HCT116 (cell line): Measurements from ENCODE around the gene HGFAC. TPM values are rescaled to one million over a fixed set of nuclear protein-coding genes. Genes with fewer than 3 reads are reported as not detected.

Experiments used
- ATAC-seq: fragments of 200-7000 bp; cut with Tn5 transposase; 2 replicates; pipeline ENCODE4 v1.9.1; 2020; ENCODE audit warnings: mild to moderate bottlenecking, moderate library complexity
- BruUV-seq: library from RNA; stranded (reverse); fragments of 400-500 nt; replicated peaks from 2 replicates; lab custom pipeline; 2021; lab: Mats Ljungman, UMichigan
- CTCF ChIA-PET: fragments of 300-600 bp; sonication (Branson Sonifier 250); formaldehyde crosslinking; loops from one replicate; lab custom pipeline; 2021; ENCODE audit warnings: antibody characterized with exemption; lab: Charles Lee
- POLR2A ChIA-PET: fragments of 300-600, 350-600 bp; sonication (Branson Sonifier 250); formaldehyde crosslinking; loops from one replicate; lab custom pipeline; 2021; ENCODE audit warnings: antibody characterized with exemption; lab: Charles Lee
- RAD21 ChIA-PET, 2 experiments: fragments of 300-600 bp; sonication (Branson Sonifier 250); formaldehyde crosslinking; loops; one replicate each; lab custom pipeline; 2023; ENCODE audit warnings: low total read pairs in 2 of 2; ENCODE audit not compliant: uncharacterized antibody in 2 of 2, unreplicated experiment in 2 of 2, low non-redundant PET in 1 of 2; lab: Charles Lee
- DNase-seq: peaks from one replicate; pipeline ENCODE4 v3.0.0-alpha.2; 2010; ENCODE audit warnings: low read depth, low spot score
- H2AFZ ChIP-seq: fragments of 200-600 bp; shearing (Covaris generic), sonication (generic); 2 replicates; pipeline ENCODE4 v1.6.1; 2017; ENCODE audit warnings: low read depth, mixed run types, mixed read lengths, antibody characterized with exemption, low read length; ENCODE audit not compliant: poor library complexity, severe bottlenecking
- H3K27ac ChIP-seq: 2 replicates; pipeline ENCODE4 v1.5.1; 2012; ENCODE audit warnings: low read depth, low read length
- H3K27me3 ChIP-seq: fragments of 200-600 bp; sonication (generic); 2 replicates; pipeline ENCODE4 v1.6.1; 2016; ENCODE audit warnings: mixed run types, low read length, mixed read lengths; ENCODE audit not compliant: insufficient read depth
- H3K36me3 ChIP-seq, 2 experiments: fragments of 200-500 bp in 1 of 2; fragments of 200-600 bp in 1 of 2; sonication (Bioruptor generic) in 1 of 2; sonication (generic) in 1 of 2; 2 replicates each; pipeline versions ENCODE4 v1.5.1 to v1.6.1; 2014 to 2016; ENCODE audit warnings: low read length in 2 of 2, inconsistent platforms in 1 of 2, mixed read lengths in 1 of 2, mixed run types in 1 of 2; ENCODE audit not compliant: insufficient read depth in 2 of 2, control insufficient read depth in 1 of 2
- H3K4me1 ChIP-seq, 2 experiments: fragments of 200-600 bp in 1 of 2; sonication (generic) in 1 of 2; 2 replicates each; pipeline versions ENCODE4 v1.5.1 to v1.6.1; 2012 to 2017; ENCODE audit warnings: low read length in 2 of 2, inconsistent platforms in 1 of 2, mild to moderate bottlenecking in 1 of 2, mixed read lengths in 1 of 2, mixed run types in 1 of 2, moderate library complexity in 1 of 2; ENCODE audit not compliant: insufficient read depth in 2 of 2, control insufficient read depth in 1 of 2
- H3K4me2 ChIP-seq: fragments of 200-600 bp; sonication (generic); 2 replicates; pipeline ENCODE4 v1.6.1; 2017; ENCODE audit warnings: mixed run types, low read length, mixed read lengths
- H3K4me3 ChIP-seq, 2 experiments: fragments of 200-600 bp in 1 of 2; sonication (generic) in 1 of 2; replicated peaks in 1 of 2; 2 replicates each; pipeline ENCODE4 v1.5.1; 2011 to 2016; ENCODE audit warnings: low read length in 2 of 2, control low read depth in 1 of 2, low read depth in 1 of 2, mild to moderate bottlenecking in 1 of 2, mixed read lengths in 1 of 2, mixed run types in 1 of 2
- H3K79me2 ChIP-seq: fragments of 200-600 bp; sonication (generic); 2 replicates; pipeline ENCODE4 v1.6.1; 2017; ENCODE audit warnings: mild to moderate bottlenecking, mixed run types, low read length, moderate library complexity, mixed read lengths; ENCODE audit not compliant: insufficient read depth
- H3K9ac ChIP-seq: fragments of 200-600 bp; sonication (generic); 2 replicates; pipeline ENCODE4 v1.6.1; 2016; ENCODE audit warnings: low read length, mixed read lengths
- H3K9me2 ChIP-seq: fragments of 200-600 bp; sonication (generic), shearing (Covaris generic); 2 replicates; pipeline ENCODE4 v1.6.1; 2017; ENCODE audit warnings: mixed run types, mild to moderate bottlenecking, moderate library complexity; ENCODE audit not compliant: insufficient read depth
- H3K9me3 ChIP-seq, 2 experiments: fragments of 200-500 bp in 1 of 2; fragments of 200-600 bp in 1 of 2; sonication (Bioruptor generic) in 1 of 2; sonication (generic) in 1 of 2; 2 replicates each; pipeline ENCODE4 v1.6.1; 2014 to 2017; ENCODE audit warnings: low read length in 2 of 2, mixed read lengths in 2 of 2, inconsistent platforms in 1 of 2, low read depth in 1 of 2, mild to moderate bottlenecking in 1 of 2, mixed run types in 1 of 2, moderate library complexity in 1 of 2; ENCODE audit not compliant: control insufficient read depth in 1 of 2, insufficient read depth in 1 of 2
- H4K20me1 ChIP-seq: fragments of 200-600 bp; sonication (generic), shearing (Covaris generic); 2 replicates; pipeline ENCODE4 v1.6.1; 2017; ENCODE audit warnings: mixed run types, mild to moderate bottlenecking, moderate library complexity; ENCODE audit not compliant: insufficient read depth
- CBX3 ChIP-seq: IDR thresholded peaks from 2 replicates; pipeline ENCODE4 v1.6.1; 2012; ENCODE audit warnings: low read depth
- CEBPB ChIP-seq: IDR thresholded peaks from 2 replicates; pipeline ENCODE4 v1.6.1; 2012; ENCODE audit warnings: low read depth
- CTCF ChIP-seq, 3 experiments: fragments of 200-600 bp in 1 of 3; sonication (generic) in 1 of 3; IDR thresholded peaks in 2 of 3; conservative IDR thresholded peaks in 1 of 3; 2 replicates each; pipeline ENCODE4 v1.5.1; 2012 to 2017; ENCODE audit warnings: low read depth in 2 of 3, low read length in 2 of 3, antibody characterized with exemption in 1 of 3, borderline replicate concordance in 1 of 3, control low read depth in 1 of 3, mild to moderate bottlenecking in 1 of 3, mixed read lengths in 1 of 3, mixed run types in 1 of 3, moderate library complexity in 1 of 3; ENCODE audit not compliant: insufficient read depth in 1 of 3
- EGR1 ChIP-seq: IDR thresholded peaks from 2 replicates; pipeline ENCODE4 v1.6.1; 2012; ENCODE audit warnings: low read depth
- EZH2 ChIP-seq: fragments of 200-600 bp; sonication (generic); IDR thresholded peaks from 2 replicates; pipeline ENCODE4 v1.6.1; 2017; ENCODE audit warnings: antibody characterized with exemption, mixed run types
- JUND ChIP-seq: IDR thresholded peaks from 2 replicates; pipeline ENCODE4 v1.6.1; 2012
- REST ChIP-seq: IDR thresholded peaks from 2 replicates; pipeline ENCODE4 v1.6.1; 2012; ENCODE audit warnings: low read depth
- SIN3A ChIP-seq: IDR thresholded peaks from 2 replicates; pipeline ENCODE4 v1.6.1; 2012; ENCODE audit warnings: low read depth
- ZFX ChIP-seq: fragments of 450-650 bp; IDR thresholded peaks from 2 replicates; pipeline ENCODE4 v1.6.1; 2017
- ZNF274 ChIP-seq: fragments of 200-500 bp; sonication (Bioruptor generic); IDR thresholded peaks from 2 replicates; pipeline ENCODE4 v1.6.1; 2014; ENCODE audit warnings: mild to moderate bottlenecking, low read depth, low read length, inconsistent platforms
- intact Hi-C: fragments of 100-400 bp; cut with micrococcal nuclease; formaldehyde crosslinking; loops from 2 replicates; pipeline ENCODE4 v1.10.0; 2022
- total RNA-seq: library from RNA; stranded (reverse); gene quantifications from one replicate; pipeline ENCODE4 v1.2.1, GENCODE V29; 2021; ENCODE audit not compliant: unreplicated experiment
- TF ChIP-seq, protein P1 (sequence below): IDR thresholded peaks from 2 replicates; pipeline ENCODE4 v1.6.1; 2011; ENCODE audit warnings: mild to moderate bottlenecking, low read length, moderate library complexity; ENCODE audit not compliant: insufficient replicate concordance; ENCODE audit errors: extremely low read depth

Gene HGFAC
- total RNA-seq, 1 experiment from 2014 or later = 1.1 TPM

DNA sequence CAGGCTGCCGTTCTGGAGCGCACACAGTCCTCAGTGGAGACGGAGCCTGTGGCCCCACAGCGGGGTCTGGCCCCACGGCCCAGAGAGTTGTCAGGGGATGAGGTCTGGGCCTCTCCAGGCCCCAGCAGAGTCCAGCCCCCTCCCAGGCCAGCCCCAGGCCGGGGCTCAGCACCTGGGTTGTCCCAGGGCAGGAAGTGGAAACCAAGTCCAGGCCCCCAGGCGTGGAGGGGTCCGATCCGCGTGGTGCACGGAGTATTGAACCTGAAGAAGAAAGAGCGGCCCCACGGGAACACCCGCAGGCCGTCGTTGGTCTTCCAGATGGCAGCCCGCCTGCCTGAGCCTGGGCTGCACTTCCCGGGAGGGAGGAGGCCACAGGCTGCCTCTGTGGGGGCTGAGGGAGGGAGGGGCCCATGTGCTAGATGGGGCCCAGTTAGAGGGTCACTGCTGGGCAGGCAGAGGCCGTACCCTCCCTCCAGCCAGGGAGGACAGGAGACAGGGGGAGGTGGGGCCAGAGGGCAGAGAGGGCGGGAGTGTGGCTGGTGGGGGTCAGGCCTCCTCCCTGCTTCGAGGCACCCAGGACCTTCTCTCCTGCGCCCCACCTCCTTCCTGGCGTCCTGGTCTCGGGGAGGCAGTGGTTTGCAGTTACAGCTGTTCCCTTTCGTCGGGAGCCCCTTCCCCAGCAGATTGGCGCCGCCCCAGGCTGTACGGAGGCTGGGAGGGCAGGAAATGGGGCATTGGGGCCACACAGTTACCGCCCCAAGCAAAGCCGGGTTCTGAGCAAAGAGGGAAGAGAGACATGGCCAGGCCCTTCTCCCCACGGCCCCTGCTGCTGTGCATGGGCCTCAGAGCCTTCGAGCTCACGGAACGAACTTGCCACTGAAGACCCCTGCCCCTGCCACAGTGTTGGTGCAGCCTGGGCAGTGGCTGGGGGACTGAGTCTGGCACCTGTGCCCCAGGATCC, 8.1 kb downstream of the HGFAC start:
- Histone ChIP-seq H2AFZ (no peak overlapping the region), H3K36me3 (no peaks in the 10 kb centered on the region), H3K9ac (no peak overlapping the region), H3K4me2 (no peak overlapping the region), H3K9me2 (no peaks in the 10 kb centered on the region), H3K27ac (no peak overlapping the region), H3K79me2 (no peaks in the 10 kb centered on the region), H3K4me3 (no peak overlapping the region), H3K9me3 (no peaks in the 10 kb centered on the region), H3K27me3 (no peaks in the 10 kb centered on the region), H4K20me1 (no peaks in the 10 kb centered on the region), H3K4me1 (peaks cover 0 to 7% of the 10 kb centered on the region in 2 experiments; a peak in 2 of 4 replicates)
- no TSS peak for BruUV-seq
- ATAC-seq (no peak), DNase-seq (no peak)
- ChIA-PET POLR2A (no interaction called here), RAD21 (no interaction called here), CTCF (no interaction called here)
- TF ChIP-seq CTCF (IDR thresholded peaks at IDR 0.05 in 2 of 3, conservative IDR thresholded peaks at IDR 0.05 in 1 of 3; ENCODE audit: borderline replicate concordance in 1 of 3, insufficient read depth in 1 of 3, low read depth in 2 of 3, low read length in 2 of 3) (no peak), JUND (no peak), ZFX (no peak), REST (no peak), CBX3 (no peak), ZNF274 (no peak), CEBPB (no peak), SIN3A (no peak), EGR1 (no peak), EZH2 (no peak)
- TF ChIP-seq, protein P1, sequence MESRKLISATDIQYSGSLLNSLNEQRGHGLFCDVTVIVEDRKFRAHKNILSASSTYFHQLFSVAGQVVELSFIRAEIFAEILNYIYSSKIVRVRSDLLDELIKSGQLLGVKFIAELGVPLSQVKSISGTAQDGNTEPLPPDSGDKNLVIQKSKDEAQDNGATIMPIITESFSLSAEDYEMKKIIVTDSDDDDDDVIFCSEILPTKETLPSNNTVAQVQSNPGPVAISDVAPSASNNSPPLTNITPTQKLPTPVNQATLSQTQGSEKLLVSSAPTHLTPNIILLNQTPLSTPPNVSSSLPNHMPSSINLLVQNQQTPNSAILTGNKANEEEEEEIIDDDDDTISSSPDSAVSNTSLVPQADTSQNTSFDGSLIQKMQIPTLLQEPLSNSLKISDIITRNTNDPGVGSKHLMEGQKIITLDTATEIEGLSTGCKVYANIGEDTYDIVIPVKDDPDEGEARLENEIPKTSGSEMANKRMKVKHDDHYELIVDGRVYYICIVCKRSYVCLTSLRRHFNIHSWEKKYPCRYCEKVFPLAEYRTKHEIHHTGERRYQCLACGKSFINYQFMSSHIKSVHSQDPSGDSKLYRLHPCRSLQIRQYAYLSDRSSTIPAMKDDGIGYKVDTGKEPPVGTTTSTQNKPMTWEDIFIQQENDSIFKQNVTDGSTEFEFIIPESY = no peak
- intact Hi-C loops = no loop called here
